Activated naive CD4-positive, alpha-beta T cell treated with anti-CD3 and anti-CD28 coated beads for 36 hours (primary cell): Measurements from ENCODE around the gene RYK. TPM values are rescaled to one million over a fixed set of nuclear protein-coding genes. Genes with fewer than 3 reads are reported as not detected.

ENCODE experiments used
- CTCF ChIA-PET: fragments of 350-600 bp; sonication (Branson Sonifier 250); formaldehyde crosslinking; loops from one replicate; lab custom pipeline; 2021; ENCODE audit warnings: antibody characterized with exemption; lab: Charles Lee
- DNase-seq: peaks from one replicate; pipeline ENCODE4 v3.0.0-alpha.2; 2020
- H3K27ac Mint-ChIP-seq: one replicate; pipeline ENCODE4 v1.8.0; 2021; ENCODE audit warnings: mild to moderate bottlenecking, mixed read lengths
- H3K27me3 Mint-ChIP-seq: one replicate; pipeline ENCODE4 v1.8.0; 2021; ENCODE audit warnings: low read depth, mixed read lengths
- H3K36me3 Mint-ChIP-seq: one replicate; pipeline ENCODE4 v1.8.0; 2021; ENCODE audit warnings: low read depth, mixed read lengths
- H3K4me1 Mint-ChIP-seq: one replicate; pipeline ENCODE4 v1.8.0; 2021; ENCODE audit warnings: low read depth, mixed read lengths
- H3K4me3 Mint-ChIP-seq: one replicate; pipeline ENCODE4 v1.8.0; 2021; ENCODE audit warnings: mild to moderate bottlenecking, moderate library complexity, mixed read lengths
- H3K9me3 Mint-ChIP-seq: one replicate; pipeline ENCODE4 v1.8.0; 2021; ENCODE audit warnings: mixed read lengths
- intact Hi-C: fragments of 100-400 bp; cut with micrococcal nuclease; formaldehyde crosslinking; loops from one replicate; pipeline ENCODE4 v1.15.1; 2023
- total RNA-seq, 2 experiments: library from RNA; stranded (reverse); gene quantifications; one replicate each; pipeline ENCODE4 v1.2.3, GENCODE V29; 2021

The RYK gene
- total RNA-seq, 2 experiments from 2014 or later: 19.5 to 19.7 TPM

GRCh38 chr3:134251731-134252391 is 1.2 kb upstream of the RYK start:
- CTCF ChIA-PET: interaction anchor here (0.9 to 1.6 kb wide), 2 partner anchors 38 to 231 kb away, joined by 3 read pairs; no protein-coding TSS in a partner anchor
- Mint-ChIP-seq H3K27ac (peak overlapping the region; percentile 50), H3K27me3 (peaks cover 5% of the 10 kb centered on the region), H3K36me3 (peaks cover 11% of the 10 kb centered on the region), H3K9me3 (peaks cover 3% of the 10 kb centered on the region), H3K4me3 (peak overlapping the region; percentile 64), H3K4me1 (peaks cover 50% of the 10 kb centered on the region)
- no peak for DNase-seq
- intact Hi-C loops: loop anchor here (5.0 kb wide), 1 partner anchor 1530 kb away; the partner anchor contains the start of gene NPHP3

GRCh38 chr3:134249935-134250716 is 533 bp downstream of the RYK start:
- Mint-ChIP-seq H3K36me3 (peaks cover 18% of the 10 kb centered on the region), H3K4me1 (peaks cover 63% of the 10 kb centered on the region), H3K9me3 (peaks cover 6% of the 10 kb centered on the region), H3K27me3 (no peaks in the 10 kb centered on the region), H3K4me3 (peak overlapping the region; percentile 95), H3K27ac (peak overlapping the region; percentile 90)
- intact Hi-C loops: loop anchor here (1.0 to 5.0 kb wide), 6 partner anchors 11 to 1528 kb away; partner anchors contain the start of genes ANAPC13 and NPHP3
- peak; percentile 41 for DNase-seq
- CTCF ChIA-PET: interaction anchor here (0.7 to 1.4 kb wide), 4 partner anchors 8 to 25 kb away, joined by 3 read pairs; no protein-coding TSS in a partner anchor

- DNase-seq: no peak
- Mint-ChIP-seq H3K36me3 (peaks cover 22% of the 10 kb centered on the region), H3K27ac (peak overlapping the region; percentile 90), H3K27me3 (no peaks in the 10 kb centered on the region), H3K9me3 (peaks cover 6% of the 10 kb centered on the region), H3K4me1 (peaks cover 69% of the 10 kb centered on the region), H3K4me3 (peak overlapping the region; percentile 95)
- intact Hi-C loops: loop anchor here (1.0 kb wide), 2 partner anchors 10 to 25 kb away; no protein-coding TSS in a partner anchor
- CTCF ChIA-PET: interaction anchor here (0.6 to 2.1 kb wide), 7 partner anchors 9 to 47 kb away, joined by 3 to 9 read pairs (median 3); no protein-coding TSS in a partner anchor
Observed at GRCh38 chr3:134249296-134249841, 1.3 kb downstream of the RYK start.

- intact Hi-C loops: no loop called here
- Mint-ChIP-seq H3K36me3 (peaks cover 20% of the 10 kb centered on the region), H3K27me3 (no peaks in the 10 kb centered on the region), H3K9me3 (peaks cover 6% of the 10 kb centered on the region), H3K4me3 (no peak overlapping the region), H3K27ac (no peak overlapping the region), H3K4me1 (peaks cover 87% of the 10 kb centered on the region)
- DNase-seq: no peak
- CTCF ChIA-PET: interaction anchor here (1.2 kb wide), 1 partner anchor 20 kb away, joined by 3 read pairs; no protein-coding TSS in a partner anchor
Observed at GRCh38 chr3:134244921-134245320, 5.7 kb downstream of the RYK start.

GRCh38 chr3:134242649-134243617 is 7.7 kb downstream of the RYK start:
- Mint-ChIP-seq H3K4me3 (no peak overlapping the region), H3K27me3 (no peaks in the 10 kb centered on the region), H3K4me1 (peaks cover 91% of the 10 kb centered on the region), H3K9me3 (peaks cover 6% of the 10 kb centered on the region), H3K27ac (no peak overlapping the region), H3K36me3 (peaks cover 15% of the 10 kb centered on the region)
- intact Hi-C loops: no loop called here
- CTCF ChIA-PET: interaction anchor here (1.4 to 1.9 kb wide), 2 partner anchors 8 to 18 kb away, joined by 3 to 8 read pairs; partner anchors contain the start of gene RYK
- DNase-seq: peak; percentile 40

GRCh38 chr3:134239538-134239937 is 11.1 kb downstream of the RYK start:
- Mint-ChIP-seq H3K4me3 (peak overlapping the region; percentile 30), H3K27me3 (no peaks in the 10 kb centered on the region), H3K27ac (peak overlapping the region; percentile 88), H3K36me3 (no peaks in the 10 kb centered on the region), H3K9me3 (no peaks in the 10 kb centered on the region), H3K4me1 (peaks cover 94% of the 10 kb centered on the region)
- peak; percentile 45 for DNase-seq
- CTCF ChIA-PET: interaction anchor here (0.7 to 3.3 kb wide), 5 partner anchors 10 to 27 kb away, joined by 3 to 15 read pairs (median 4); no protein-coding TSS in a partner anchor
- intact Hi-C loops: loop anchor here (1.0 to 10.0 kb wide), 8 partner anchors 10 to 1958 kb away; partner anchors contain the start of genes ANAPC13, CDV3, MSL2 and SRPRB

- Mint-ChIP-seq H3K36me3 (no peaks in the 10 kb centered on the region), H3K4me1 (peaks cover 84% of the 10 kb centered on the region), H3K4me3 (no peak overlapping the region), H3K27me3 (no peaks in the 10 kb centered on the region), H3K27ac (peak overlapping the region; percentile 44), H3K9me3 (no peaks in the 10 kb centered on the region)
- DNase-seq: no peak
- CTCF ChIA-PET: interaction anchor here (0.6 to 2.7 kb wide), 6 partner anchors 12 to 261 kb away, joined by 3 to 7 read pairs (median 4); partner anchors contain the start of gene RYK
- intact Hi-C loops: loop anchor here (5.0 to 10.0 kb wide), 3 partner anchors 665 to 1960 kb away; partner anchors contain the start of genes CDV3 and MSL2
Observed at GRCh38 chr3:134237454-134238145, 13.1 kb downstream of the RYK start.

GRCh38 chr3:134236505-134237170 is 14.0 kb downstream of the RYK start:
- Mint-ChIP-seq H3K4me1 (peaks cover 84% of the 10 kb centered on the region), H3K27ac (peak overlapping the region; percentile 48), H3K9me3 (no peaks in the 10 kb centered on the region), H3K36me3 (no peaks in the 10 kb centered on the region), H3K4me3 (no peak overlapping the region), H3K27me3 (no peaks in the 10 kb centered on the region)
- intact Hi-C loops: loop anchor here (5.0 to 10.0 kb wide), 3 partner anchors 664 to 1961 kb away; partner anchors contain the start of genes CDV3 and MSL2
- no peak for DNase-seq
- CTCF ChIA-PET: interaction anchor here (0.6 to 2.7 kb wide), 6 partner anchors 9 to 262 kb away, joined by 3 to 7 read pairs (median 3); no protein-coding TSS in a partner anchor

- H3K4me3 Mint-ChIP-seq: no peak overlapping the region
- no peaks in the 10 kb centered on the region for H3K9me3 Mint-ChIP-seq
- no peaks in the 10 kb centered on the region for H3K36me3 Mint-ChIP-seq
- CTCF ChIA-PET: interaction anchor here (0.7 to 2.7 kb wide), 3 partner anchors 10 to 58 kb away, joined by 3 to 7 read pairs (median 6); no protein-coding TSS in a partner anchor
- no peaks in the 10 kb centered on the region for H3K27me3 Mint-ChIP-seq
- no peak for DNase-seq
- intact Hi-C loops: loop anchor here (5.0 to 10.0 kb wide), 3 partner anchors 663 to 1962 kb away; partner anchors contain the start of genes CDV3 and MSL2
- no peak overlapping the region for H3K27ac Mint-ChIP-seq
- H3K4me1 Mint-ChIP-seq: peaks cover 84% of the 10 kb centered on the region
Observed at GRCh38 chr3:134235577-134236076, 15.0 kb downstream of the RYK start.

- Mint-ChIP-seq H3K4me1 (peaks cover 84% of the 10 kb centered on the region), H3K36me3 (peaks cover 2% of the 10 kb centered on the region), H3K27ac (no peak overlapping the region), H3K4me3 (no peak overlapping the region), H3K27me3 (no peaks in the 10 kb centered on the region), H3K9me3 (no peaks in the 10 kb centered on the region)
- CTCF ChIA-PET: interaction anchor here (1.9 to 2.4 kb wide), 3 partner anchors 8 to 35 kb away, joined by 4 to 11 read pairs (median 6); no protein-coding TSS in a partner anchor
- intact Hi-C loops: loop anchor here (10.0 kb wide), 1 partner anchor 788 kb away; no protein-coding TSS in a partner anchor
- DNase-seq: no peak
Observed at GRCh38 chr3:134232951-134233350, 17.7 kb downstream of the RYK start.
